ENCODE data around the gene OGFOD1.
A peak's percentile ranks its signal among the peaks of the same experiment; 100 is the strongest.

The OGFOD1 gene

GRCh38 chr16:56426585-56426984 lies 24.8 kb upstream of the OGFOD1 start:
- DNase-seq (ENCODE audit: low spot score): no peak

- no peak for DNase-seq (ENCODE audit: low spot score)
Measured at GRCh38 chr16:56428091-56428490, 23.3 kb upstream of the OGFOD1 start.

GRCh38 chr16:56436258-56436657 lies 15.1 kb upstream of the OGFOD1 start:
- DNase-seq (ENCODE audit: low spot score): no peak

- DNase-seq (ENCODE audit: low spot score): no peak
Measured at GRCh38 chr16:56438038-56438437, 13.3 kb upstream of the OGFOD1 start.

GRCh38 chr16:56447286-56447685 lies 4.1 kb upstream of the OGFOD1 start:
- DNase-seq (ENCODE audit: low spot score): peak; percentile 40

GRCh38 chr16:56448005-56448404 lies 3.3 kb upstream of the OGFOD1 start:
- no peak for DNase-seq (ENCODE audit: low spot score)

GRCh38 chr16:56450275-56450985 lies 924 bp upstream of the OGFOD1 start:
- peak; percentile 47 for DNase-seq (ENCODE audit: low spot score)

- peak; percentile 22 for DNase-seq (ENCODE audit: low spot score)
Measured at GRCh38 chr16:56451753-56452689, 667 bp downstream of the OGFOD1 start.

- no peak for DNase-seq (ENCODE audit: low spot score)
Measured at GRCh38 chr16:56457927-56458470, 6.6 kb downstream of the OGFOD1 start.

- no peak for DNase-seq (ENCODE audit: low spot score)
Measured at GRCh38 chr16:56460101-56460500, 8.7 kb downstream of the OGFOD1 start.

- no peak for DNase-seq (ENCODE audit: low spot score)
Measured at GRCh38 chr16:56462064-56462796, 10.9 kb downstream of the OGFOD1 start.

GRCh38 chr16:56463153-56463552 lies 11.8 kb downstream of the OGFOD1 start:
- no peak for DNase-seq (ENCODE audit: low spot score)

GRCh38 chr16:56466344-56466743 lies 15.0 kb downstream of the OGFOD1 start:
- DNase-seq (ENCODE audit: low spot score): no peak

GRCh38 chr16:56468800-56469199 lies 17.4 kb downstream of the OGFOD1 start:
- no peak for DNase-seq (ENCODE audit: low spot score)

GRCh38 chr16:56469748-56470147 lies 18.4 kb downstream of the OGFOD1 start:
- DNase-seq (ENCODE audit: low spot score): no peak

- DNase-seq (ENCODE audit: low spot score): no peak
Measured at GRCh38 chr16:56470232-56470631, 18.9 kb downstream of the OGFOD1 start.

GRCh38 chr16:56470666-56471065 lies 19.3 kb downstream of the OGFOD1 start:
- DNase-seq (ENCODE audit: low spot score): no peak

- DNase-seq (ENCODE audit: low spot score): no peak
Measured at GRCh38 chr16:56475201-56475600, 23.8 kb downstream of the OGFOD1 start.

GRCh38 chr16:56477096-56477878 lies 25.9 kb downstream of the OGFOD1 start:
- no peak for DNase-seq (ENCODE audit: low spot score)

- no peak for DNase-seq (ENCODE audit: low spot score)
Measured at GRCh38 chr16:56478281-56479049, 27.1 kb downstream of the OGFOD1 start.

GRCh38 chr16:56479469-56479868 lies 28.1 kb downstream of the OGFOD1 start:
- no peak for DNase-seq (ENCODE audit: low spot score)

Data from activated CD4-positive, alpha-beta T cell treated with anti-CD3 and anti-CD28 coated beads, Interleukin-2, Interleukin-4, amounts not matched to agents 100 ng/mL and 50 ng/mL, durations not matched to agents 16 hours and 8 hours (primary cell).